ENCODE measurements around the gene SDHB. TPM values are rescaled to one million over a fixed set of nuclear protein-coding genes. Genes with fewer than 3 reads are reported as not detected.
A peak's percentile ranks its signal among the peaks of the same experiment; 100 is the strongest.

Gene SDHB
- total RNA-seq, 1 experiment from 2014 or later: 159 TPM

DNA sequence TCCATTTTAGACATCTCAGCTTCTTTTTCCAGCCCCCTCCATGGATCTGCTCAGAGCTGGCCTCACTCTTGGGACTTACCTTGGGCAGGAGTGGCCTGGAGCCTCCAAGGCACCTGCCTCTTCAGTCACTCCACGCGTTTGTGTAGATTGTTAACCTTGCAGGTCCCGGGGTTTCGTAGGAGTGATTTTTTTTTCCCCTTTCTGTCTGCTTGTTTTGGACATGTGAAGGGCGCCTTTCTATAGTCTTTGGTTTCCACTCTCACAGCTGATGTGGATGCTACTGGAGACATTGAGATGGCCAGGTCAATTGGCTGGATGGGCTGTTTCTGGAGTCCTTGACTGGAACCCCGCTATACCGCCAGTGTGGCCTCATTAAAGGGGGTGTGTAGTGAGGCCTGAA is 2.0 kb upstream of the SDHB start (continued):
- no peak for TF ChIP-seq EZH2 (IDR thresholded peaks at IDR 0.05)
- no peak for TF ChIP-seq JUND (IDR thresholded peaks at IDR 0.05)
- TF ChIP-seq EZH2phosphoT487 (IDR thresholded peaks at IDR 0.05; ENCODE audit: borderline replicate concordance): no peak
- no peak for TF ChIP-seq YY1 (IDR thresholded peaks at IDR 0.05; ENCODE audit: extremely low read depth, insufficient replicate concordance, low read depth, low read length)
- no peak for TF ChIP-seq SRF (IDR thresholded peaks at IDR 0.05; ENCODE audit: low read depth)
- TF ChIP-seq ZFX (IDR thresholded peaks at IDR 0.05): no peak
- no peak for TF ChIP-seq CBX3 (IDR thresholded peaks at IDR 0.05; ENCODE audit: low read depth)
- no peak for TF ChIP-seq TCF7L2 (IDR thresholded peaks at IDR 0.05; ENCODE audit: borderline replicate concordance, extremely low read depth, insufficient read depth, insufficient read length)

DNA sequence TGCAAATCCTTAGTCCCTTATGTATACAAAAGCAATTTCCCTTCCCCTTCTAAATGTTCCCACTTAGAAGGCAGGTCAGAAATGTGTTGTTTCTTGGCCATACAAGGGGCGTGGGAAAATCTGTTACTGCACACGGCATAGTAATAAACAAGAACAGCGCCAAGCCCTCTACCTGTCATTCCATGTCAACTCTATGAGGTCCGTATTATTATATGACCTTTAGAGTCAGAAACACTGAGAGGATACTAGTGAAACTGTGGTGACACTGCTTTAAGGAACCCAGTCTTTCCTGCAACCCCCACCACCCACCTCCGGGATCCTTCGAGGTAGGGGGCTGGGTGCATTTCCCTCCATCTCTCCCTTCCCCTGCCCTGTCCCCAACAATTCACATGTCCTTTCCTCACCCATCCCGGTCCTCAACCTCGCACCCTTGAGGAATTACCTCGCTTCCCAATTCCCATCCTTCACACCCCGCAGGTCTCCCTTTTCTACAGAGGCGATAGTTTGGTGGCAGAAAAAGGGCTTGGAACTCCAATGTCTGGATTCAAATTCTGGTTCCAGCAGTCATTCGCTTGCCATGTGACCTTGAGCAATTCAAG is 647 bp downstream of the SDHB start:
- ChIA-PET RAD21 (ENCODE audit: low non-redundant PET in 1 of 2, low total read pairs in 2 of 2, uncharacterized antibody in 2 of 2, unreplicated experiment in 2 of 2) (no interaction called here), CTCF (no interaction called here), POLR2A (no interaction called here)
- peak overlapping the region; percentile 91 for H3K4me2 ChIP-seq (ENCODE audit: low read length)
- H3K4me1 ChIP-seq (ENCODE audit: control insufficient read depth in 1 of 2, insufficient read depth in 2 of 2, low read length in 2 of 2): peaks cover 3 to 14% of the 10 kb centered on the region in 2 experiments; a peak in 3 of 4 replicates
- peak overlapping the region; percentile 58 for H3K27ac ChIP-seq (ENCODE audit: low read depth, low read length)
- TF ChIP-seq JUND (IDR thresholded peaks at IDR 0.05) (no peak), POLR2A (IDR thresholded peaks at IDR 0.05; ENCODE audit: borderline replicate concordance, extremely low read depth, insufficient read depth, insufficient read length) (no peak), CEBPB (IDR thresholded peaks at IDR 0.05; ENCODE audit: low read depth) (no peak)
- H3K27me3 ChIP-seq (ENCODE audit: insufficient read depth, low read length): no peaks in the 10 kb centered on the region
- H4K20me1 ChIP-seq (ENCODE audit: insufficient read depth): no peaks in the 10 kb centered on the region
- peaks cover 54% of the 10 kb centered on the region for H3K79me2 ChIP-seq (ENCODE audit: insufficient read depth, low read length)
- DNase-seq (ENCODE audit: low read depth, low spot score) (no peak), ATAC-seq (no peak)
- no peaks in the 10 kb centered on the region for H3K9me3 ChIP-seq (ENCODE audit: control insufficient read depth in 1 of 2, insufficient read depth in 1 of 2, low read depth in 1 of 2, low read length in 2 of 2)
- no TSS peak for BruUV-seq (replicated peaks)
- H3K9me2 ChIP-seq (ENCODE audit: insufficient read depth): no peaks in the 10 kb centered on the region
- peaks cover 5 to 7% of the 10 kb centered on the region in 2 experiments; a peak in 2 of 4 replicates for H3K36me3 ChIP-seq (ENCODE audit: control insufficient read depth in 1 of 2, insufficient read depth in 2 of 2, low read length in 2 of 2)
- peak overlapping the region; percentile 96 to 100 for H3K4me3 ChIP-seq (replicated peaks in 1 of 2; ENCODE audit: low read depth in 1 of 2, low read length in 2 of 2)
- intact Hi-C loops (cut with micrococcal nuclease): loop anchor here (10.0 kb wide), 1 partner anchor 432 kb away; no protein-coding TSS in a partner anchor
- H2AFZ ChIP-seq (ENCODE audit: low read depth, low read length, poor library complexity, severe bottlenecking): no peak overlapping the region
- peak overlapping the region; percentile 83 for H3K9ac ChIP-seq (ENCODE audit: low read length)
